ENCODE data around the gene PDGFA.

The PDGFA gene

DNA sequence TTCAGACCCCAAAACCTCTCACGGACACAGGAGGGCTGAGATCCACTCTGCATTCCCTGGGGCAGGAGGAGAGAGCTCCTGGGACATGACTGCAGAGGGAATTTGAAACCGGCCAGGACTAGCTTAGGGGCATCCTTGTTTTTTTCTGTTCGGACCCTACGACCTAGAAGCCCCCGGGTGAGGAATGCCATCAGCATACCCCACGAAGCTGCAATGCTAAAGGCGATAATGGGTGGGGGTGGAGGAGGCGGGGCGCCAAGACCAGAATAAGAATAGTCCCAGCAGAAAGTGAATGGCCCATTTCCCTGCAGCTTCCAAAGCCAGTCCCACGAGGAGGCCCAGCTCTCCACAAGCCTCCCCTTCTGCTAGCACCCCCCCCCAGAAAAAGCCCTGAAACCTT, 4.0 kb downstream of the PDGFA start:
- no peak for DNase-seq

- no peak for DNase-seq
Measured at GRCh38 chr7:514651-515598, 4.7 kb downstream of the PDGFA start.

- DNase-seq, result no peak
Measured at GRCh38 chr7:514242-514641, 5.4 kb downstream of the PDGFA start.

- DNase-seq, result no peak
Measured at GRCh38 chr7:513521-514166, 6.0 kb downstream of the PDGFA start.

GRCh38 chr7:512541-513311, 6.9 kb downstream of the PDGFA start:
- DNase-seq, result no peak

DNA sequence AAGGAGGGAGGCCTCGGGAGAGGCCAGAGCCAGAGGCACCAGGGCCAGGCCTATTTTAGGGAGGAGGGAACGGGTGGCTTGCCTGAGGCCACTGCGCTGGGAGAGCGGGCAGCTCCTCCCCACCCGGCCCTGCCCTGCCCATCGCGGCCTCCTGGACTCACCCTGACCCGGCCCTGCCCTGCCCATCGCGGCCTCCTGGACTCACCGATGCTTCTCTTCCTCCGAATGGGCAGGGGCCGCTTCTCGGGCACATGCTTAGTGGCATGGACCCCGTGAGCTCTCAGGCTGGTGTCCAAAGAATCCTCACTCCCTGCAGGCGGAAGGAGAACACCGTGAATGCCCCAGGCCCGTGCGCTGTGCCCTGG, 7.5 kb downstream of the PDGFA start:
- DNase-seq, result no peak

DNA sequence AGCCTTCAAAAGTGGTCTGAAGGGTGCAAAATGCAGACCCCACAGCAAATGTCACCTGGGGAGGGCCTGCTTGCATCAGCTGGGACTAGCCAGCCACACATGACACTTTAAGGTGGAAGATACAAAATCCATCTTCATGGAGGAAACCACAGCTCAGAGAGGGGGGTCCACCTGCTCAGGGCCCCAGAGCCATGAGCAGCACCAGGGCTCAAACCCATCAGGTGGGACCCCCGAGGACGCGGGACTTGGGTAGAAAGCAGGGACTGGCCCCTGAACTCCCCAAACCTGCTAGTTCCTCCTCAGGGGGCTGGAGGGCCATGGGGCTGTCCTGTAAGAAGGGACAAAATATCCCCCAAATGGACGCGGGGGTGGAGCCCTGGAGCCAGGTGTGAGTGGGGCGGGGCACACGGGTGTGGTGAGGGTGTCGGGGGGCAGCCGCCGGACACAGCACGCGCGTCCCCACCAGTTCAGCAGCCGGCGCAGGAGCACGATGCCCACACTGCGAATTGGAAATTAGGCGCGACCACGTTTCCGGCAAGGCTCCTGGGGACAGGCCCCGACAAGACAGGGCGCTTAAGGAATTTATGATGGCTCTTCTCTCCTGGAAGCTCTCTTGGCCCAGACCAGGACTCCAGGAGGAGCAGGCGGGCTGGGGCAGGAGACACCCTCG, 8.0 kb downstream of the PDGFA start:
- no peak for DNase-seq

DNA sequence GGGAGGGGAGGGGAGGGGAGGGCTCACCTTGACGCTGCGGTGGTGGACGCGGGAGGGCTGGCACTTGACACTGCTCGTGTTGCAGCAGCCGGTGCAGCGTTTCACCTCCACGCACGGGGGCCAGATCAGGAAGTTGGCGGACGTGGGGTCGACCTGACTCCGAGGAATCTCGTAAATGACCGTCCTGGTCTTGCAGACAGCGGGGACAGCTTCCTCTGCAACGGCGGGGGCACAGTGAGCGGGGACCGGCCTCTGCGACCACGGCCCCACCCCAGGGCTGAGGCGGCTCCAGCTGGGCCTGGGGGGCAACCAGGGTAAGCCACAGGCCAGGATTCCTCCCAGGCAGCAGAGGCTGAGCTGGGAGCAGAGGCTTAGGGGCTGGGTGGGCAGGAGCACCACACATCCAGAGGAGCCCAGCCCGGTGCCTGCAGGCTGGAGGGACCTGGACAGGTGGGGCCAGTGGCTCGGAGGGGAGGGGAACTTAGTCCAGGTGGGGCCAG, 8.8 kb downstream of the PDGFA start:
- no peak for DNase-seq

- DNase-seq, result no peak
Measured at GRCh38 chr7:510131-510481, 9.5 kb downstream of the PDGFA start.

- DNase-seq, result no peak
Measured at GRCh38 chr7:509426-510130, 10.1 kb downstream of the PDGFA start.

DNA sequence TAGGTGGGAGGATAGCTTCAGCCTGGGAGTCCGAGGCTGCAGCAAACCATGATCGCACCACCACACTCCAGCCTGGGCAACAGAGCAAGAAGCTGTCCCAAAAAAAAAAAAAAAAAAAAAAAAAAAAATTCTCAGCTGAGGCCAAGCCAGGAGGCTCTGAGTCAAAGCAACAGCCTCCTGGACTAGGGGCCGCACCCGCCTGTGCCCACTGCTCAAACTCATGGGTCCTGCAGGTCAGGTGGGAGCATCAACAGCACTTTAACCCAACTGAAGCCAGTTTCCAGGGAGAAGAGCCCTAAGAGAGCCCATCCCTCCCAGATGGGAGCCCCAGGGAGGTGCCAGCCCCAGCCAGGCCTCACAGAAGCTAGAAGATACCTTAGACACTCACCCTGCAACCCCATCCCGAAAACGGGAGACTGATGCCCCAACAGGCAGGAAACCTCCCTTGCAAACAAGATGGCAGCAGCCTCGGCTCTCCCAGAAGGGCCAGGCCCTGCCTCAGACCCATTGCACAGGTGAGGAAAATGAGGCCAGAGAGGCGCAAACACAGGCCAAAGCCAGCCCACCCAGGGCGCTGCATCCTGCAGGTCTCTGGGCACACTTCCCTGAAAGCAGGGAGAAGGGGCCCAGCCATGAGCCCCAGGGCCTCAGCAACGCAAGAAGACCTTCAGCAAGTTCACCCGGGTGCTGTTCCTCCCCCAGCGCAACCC, 11.0 kb downstream of the PDGFA start:
- no peak for DNase-seq

DNA sequence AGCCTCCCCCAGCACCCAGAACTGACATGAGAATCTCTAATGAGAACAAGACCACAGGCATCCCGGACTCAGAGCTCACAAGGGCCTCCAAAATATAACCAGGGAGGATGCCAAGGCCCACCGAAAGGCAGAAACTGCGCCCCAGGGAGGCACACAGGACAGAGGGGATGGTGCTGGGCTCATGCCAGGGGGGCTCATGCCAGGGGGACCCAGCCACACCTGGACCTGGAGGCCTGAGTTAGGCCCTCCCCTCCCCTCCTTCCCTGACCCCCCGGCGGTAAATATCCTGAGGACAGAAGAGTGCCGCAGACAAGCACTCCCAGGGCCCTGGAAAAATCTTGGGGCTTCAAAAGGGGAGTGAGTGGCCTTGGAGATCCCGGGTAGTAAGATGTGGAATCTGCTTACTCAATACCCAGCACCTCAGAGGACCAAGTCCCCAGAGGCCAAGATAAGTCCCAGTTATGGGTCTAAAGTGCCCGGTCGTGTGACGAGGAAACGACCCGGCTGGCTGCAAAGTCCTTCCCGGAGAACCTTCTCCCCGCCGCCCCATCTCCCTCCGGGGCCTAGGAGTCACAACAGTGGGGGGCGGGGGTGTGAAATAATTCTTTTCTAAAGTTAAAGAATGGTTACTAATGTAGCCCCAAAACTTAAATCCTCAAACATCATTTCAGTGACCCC, 11.9 kb downstream of the PDGFA start:
- DNase-seq, result no peak

DNA sequence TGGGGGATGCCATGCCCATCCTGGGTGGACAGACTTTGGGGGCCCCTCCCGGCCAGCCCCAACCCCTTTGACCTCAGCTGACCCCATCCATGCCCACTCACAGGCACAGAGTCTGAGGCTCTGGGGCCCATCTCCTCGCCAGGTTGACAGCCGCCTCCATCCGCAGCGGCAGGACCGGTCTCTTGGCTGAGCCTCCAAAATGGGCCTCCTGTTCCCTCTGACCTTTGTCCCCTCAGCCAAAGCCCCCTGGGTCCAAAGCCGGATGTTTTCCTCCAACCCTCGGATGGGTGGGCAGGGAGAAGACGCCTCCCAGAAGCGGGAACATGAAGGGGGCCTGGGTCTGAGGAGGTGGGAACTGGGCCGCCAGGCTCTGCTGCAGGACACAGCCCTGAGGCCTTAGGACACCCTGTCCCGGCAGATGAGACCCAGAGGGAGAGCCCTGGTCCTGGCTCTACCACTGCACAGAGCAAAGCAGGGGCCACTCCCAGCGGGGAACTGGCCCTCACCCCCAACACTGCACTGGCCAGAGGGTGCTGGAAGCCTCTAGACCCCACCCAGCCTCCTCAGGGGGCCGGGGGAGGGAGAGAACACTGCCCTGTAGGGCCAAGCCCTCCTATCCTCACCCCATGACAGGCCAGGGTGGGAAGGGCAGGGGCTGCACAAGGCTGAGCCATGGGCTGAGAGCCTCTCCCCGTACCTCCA, 12.6 kb downstream of the PDGFA start:
- no peak for DNase-seq

DNA sequence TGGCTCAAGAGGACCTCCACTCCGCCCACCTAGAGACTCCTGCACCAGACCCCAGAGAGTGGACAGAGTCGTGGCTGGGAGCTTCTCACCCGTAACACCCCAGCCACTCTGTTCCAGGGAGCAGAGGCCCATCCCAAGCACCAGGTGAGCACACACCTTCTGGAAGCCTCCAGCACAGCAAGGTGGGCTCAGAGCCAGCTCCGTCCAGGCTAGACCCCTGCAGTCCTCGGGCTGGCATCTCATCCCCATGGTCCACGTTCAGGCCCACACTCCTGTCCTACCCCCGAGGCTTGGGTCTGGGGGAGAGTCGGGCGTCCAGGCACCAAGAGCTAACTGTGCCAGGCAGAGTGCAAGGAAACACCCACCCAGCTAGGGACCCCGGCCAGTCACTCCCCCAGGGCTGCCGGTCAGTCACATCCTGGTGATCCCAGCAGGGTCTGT, 13.2 kb downstream of the PDGFA start:
- no peak for DNase-seq

- DNase-seq, result no peak
Measured at GRCh38 chr7:505171-505570, 14.5 kb downstream of the PDGFA start.

DNA sequence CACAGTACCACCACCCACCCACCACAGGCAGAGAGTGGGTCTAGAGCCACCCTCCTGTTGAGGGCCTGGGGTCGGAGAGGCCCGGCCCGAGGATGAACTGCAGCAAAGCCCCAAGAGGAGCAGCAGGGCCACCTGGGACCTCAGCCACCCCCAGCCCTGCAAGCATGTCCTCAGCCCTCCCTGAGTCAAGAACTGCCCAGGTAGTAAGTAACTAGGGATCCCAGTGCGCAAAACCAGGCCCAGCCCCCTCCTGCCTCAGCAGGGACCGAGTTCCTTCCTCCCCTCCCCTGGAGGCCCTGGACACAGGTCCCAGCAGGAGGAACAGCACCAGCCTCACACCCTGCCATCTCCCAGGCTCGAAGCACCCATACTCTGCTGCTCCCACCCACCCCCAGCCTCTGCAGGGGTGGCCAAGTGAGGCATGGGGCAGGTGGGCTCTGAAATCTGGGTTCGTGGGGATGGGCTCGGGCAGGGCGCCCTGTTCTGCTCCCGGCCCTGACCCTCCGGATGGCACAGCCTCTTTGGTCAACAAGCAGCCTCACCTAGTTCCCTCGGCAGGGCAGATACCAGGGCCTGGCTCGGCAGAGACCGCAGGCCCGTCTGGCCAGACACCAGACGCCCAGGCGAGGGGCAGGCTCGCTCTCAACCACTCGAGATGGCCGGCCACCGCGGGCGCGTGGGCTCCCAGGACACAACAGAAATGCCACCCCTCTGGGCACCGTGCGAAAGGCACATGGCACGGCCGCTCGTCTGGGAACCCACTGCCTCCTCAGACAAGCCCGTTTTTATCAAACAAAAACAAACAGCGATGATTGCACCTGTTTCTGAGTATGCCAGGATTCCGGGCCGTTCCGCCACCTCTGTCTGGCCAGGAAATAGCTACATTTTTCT, 15.2 kb downstream of the PDGFA start:
- DNase-seq, result no peak

GRCh38 chr7:503575-504111, 16.0 kb downstream of the PDGFA start:
- no peak for DNase-seq

- DNase-seq, result no peak
Measured at GRCh38 chr7:502296-502695, 17.4 kb downstream of the PDGFA start.

GRCh38 chr7:501526-501925, 18.1 kb downstream of the PDGFA start:
- no peak for DNase-seq
